ENCODE results near the gene ZNF536.

Gene ZNF536

DNA sequence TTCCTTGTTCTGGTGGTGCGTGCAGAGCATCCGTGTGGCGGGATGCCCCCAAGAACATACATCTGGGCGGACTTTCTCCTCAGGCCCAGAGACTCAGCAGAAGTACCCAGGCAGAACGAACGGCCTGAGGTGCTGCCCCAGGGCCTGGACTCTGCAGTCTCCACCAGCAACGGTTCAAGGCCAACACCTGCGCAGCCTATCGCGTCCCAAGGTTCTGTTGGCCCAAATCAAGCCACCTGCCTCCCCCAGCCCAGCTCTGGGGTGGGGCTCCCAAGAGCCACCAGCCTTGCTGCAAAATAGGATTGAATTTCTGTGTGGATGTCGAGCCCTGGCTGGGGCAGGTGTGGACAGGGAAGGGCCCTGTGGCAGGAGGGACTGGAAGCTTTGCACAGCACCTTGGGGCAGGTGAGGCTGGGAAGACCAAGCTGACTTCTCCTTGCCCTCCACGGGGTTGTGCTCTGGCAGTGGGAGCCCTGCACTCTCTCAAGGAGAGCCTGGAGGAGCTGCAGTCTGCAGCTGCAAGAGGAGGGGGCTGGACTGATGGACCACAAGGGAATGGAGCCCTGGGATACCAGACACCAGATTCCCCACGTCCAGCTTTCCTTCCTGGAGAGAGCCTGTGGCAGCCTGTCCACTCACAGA lies 146.9 kb downstream of the ZNF536 start:
- no peaks in the 10 kb centered on the region for H3K36me3 ChIP-seq (ENCODE audit: control insufficient read depth, insufficient read depth, low read length)
- no peaks in the 10 kb centered on the region for H3K27me3 ChIP-seq (ENCODE audit: control insufficient read depth, insufficient read depth, low read length)
- H3K4me3 ChIP-seq (ENCODE audit: low read depth, low read length) = no peak overlapping the region
- H3K9ac ChIP-seq (ENCODE audit: low read depth, low read length) = no peak overlapping the region
- H3K4me1 ChIP-seq (ENCODE audit: control insufficient read depth, insufficient read depth, low read length) = peaks cover 7% of the 10 kb centered on the region
- no peaks in the 10 kb centered on the region for H3K9me3 ChIP-seq (ENCODE audit: control insufficient read depth, insufficient read depth, low read length)

DNA sequence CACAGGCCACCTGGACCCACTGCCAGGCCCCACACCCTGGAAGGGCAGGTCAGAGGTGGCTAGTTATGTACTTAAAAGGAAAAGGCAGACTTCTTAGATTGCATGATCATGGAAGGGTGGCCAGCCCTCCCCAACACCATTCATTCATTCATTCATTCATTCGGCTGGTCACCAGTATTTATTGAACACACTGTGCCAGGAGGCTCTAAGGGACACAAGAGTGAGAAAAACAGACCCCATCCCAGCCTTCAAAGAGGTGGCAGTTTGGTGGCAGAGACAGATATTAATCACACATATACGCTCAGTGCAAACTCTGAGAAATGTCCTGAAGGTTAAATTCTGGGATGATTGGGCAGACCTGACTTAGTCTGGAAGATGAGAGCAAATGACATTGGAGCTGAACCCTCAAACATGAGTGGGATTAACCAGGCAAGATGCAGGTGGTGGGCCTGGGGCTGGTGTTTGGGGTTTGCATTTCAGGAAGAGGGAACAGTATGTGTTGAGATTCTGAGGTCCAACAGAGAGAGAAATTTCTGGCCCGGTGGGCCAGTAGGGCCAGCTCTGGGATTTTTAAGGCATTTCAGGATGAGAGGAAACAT lies 147.5 kb downstream of the ZNF536 start:
- Histone ChIP-seq H3K36me3 (ENCODE audit: control insufficient read depth, insufficient read depth, low read length) (no peaks in the 10 kb centered on the region), H3K9me3 (ENCODE audit: control insufficient read depth, insufficient read depth, low read length) (no peaks in the 10 kb centered on the region), H3K4me1 (ENCODE audit: control insufficient read depth, insufficient read depth, low read length) (peaks cover 7% of the 10 kb centered on the region), H3K4me3 (ENCODE audit: low read depth, low read length) (no peak overlapping the region), H3K9ac (ENCODE audit: low read depth, low read length) (no peak overlapping the region), H3K27me3 (ENCODE audit: control insufficient read depth, insufficient read depth, low read length) (no peaks in the 10 kb centered on the region)

DNA sequence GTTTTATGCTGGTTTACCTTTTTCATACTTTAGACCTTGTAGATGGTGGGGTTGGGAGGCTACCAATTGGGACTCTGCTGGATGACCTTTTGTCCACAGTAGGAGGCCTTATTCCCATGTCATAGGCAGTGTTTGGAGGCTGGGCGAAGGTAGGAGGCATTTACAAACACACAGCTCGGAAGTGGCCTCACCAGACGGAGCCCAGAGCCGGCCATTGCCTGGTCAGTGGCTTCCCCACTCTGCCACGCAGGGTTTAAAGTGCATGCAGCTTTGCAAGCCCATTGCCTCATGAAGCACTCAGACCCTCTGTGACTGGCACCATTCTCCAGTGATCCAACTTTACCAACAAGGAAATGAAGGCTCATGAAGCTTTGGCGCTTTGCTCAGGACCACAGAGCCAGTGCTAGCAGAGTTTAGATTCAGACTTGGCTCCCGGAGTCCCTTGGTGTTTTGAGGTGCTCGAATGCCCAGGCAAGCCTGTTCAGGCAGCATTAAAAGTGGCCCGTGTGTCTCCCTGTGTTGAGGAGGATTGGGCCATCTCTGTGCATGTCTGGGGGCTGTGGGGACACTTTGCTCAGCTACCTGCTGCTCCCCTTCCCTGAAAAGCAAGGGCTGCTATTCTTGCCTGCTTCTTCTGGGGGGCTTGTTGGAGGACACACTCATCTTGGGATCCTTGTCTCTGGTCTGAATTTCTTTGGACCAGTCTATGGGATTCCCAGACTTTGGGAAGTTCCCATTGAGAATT lies 148.7 kb downstream of the ZNF536 start:
- H3K9me3 ChIP-seq (ENCODE audit: control insufficient read depth, insufficient read depth, low read length) = no peaks in the 10 kb centered on the region
- peaks cover 7% of the 10 kb centered on the region for H3K4me1 ChIP-seq (ENCODE audit: control insufficient read depth, insufficient read depth, low read length)
- H3K9ac ChIP-seq (ENCODE audit: low read depth, low read length) = no peak overlapping the region
- no peaks in the 10 kb centered on the region for H3K27me3 ChIP-seq (ENCODE audit: control insufficient read depth, insufficient read depth, low read length)
- H3K4me3 ChIP-seq (ENCODE audit: low read depth, low read length) = no peak overlapping the region
- no peaks in the 10 kb centered on the region for H3K36me3 ChIP-seq (ENCODE audit: control insufficient read depth, insufficient read depth, low read length)

- H3K9me3 ChIP-seq (ENCODE audit: control insufficient read depth, insufficient read depth, low read length) = no peaks in the 10 kb centered on the region
- H3K9ac ChIP-seq (ENCODE audit: low read depth, low read length) = no peak overlapping the region
- H3K36me3 ChIP-seq (ENCODE audit: control insufficient read depth, insufficient read depth, low read length) = no peaks in the 10 kb centered on the region
- H3K27me3 ChIP-seq (ENCODE audit: control insufficient read depth, insufficient read depth, low read length) = no peaks in the 10 kb centered on the region
- H3K4me3 ChIP-seq (ENCODE audit: low read depth, low read length) = no peak overlapping the region
- H3K4me1 ChIP-seq (ENCODE audit: control insufficient read depth, insufficient read depth, low read length) = peaks cover 7% of the 10 kb centered on the region
Observed at GRCh38 chr19:30521937-30522336, 149.8 kb downstream of the ZNF536 start.

DNA sequence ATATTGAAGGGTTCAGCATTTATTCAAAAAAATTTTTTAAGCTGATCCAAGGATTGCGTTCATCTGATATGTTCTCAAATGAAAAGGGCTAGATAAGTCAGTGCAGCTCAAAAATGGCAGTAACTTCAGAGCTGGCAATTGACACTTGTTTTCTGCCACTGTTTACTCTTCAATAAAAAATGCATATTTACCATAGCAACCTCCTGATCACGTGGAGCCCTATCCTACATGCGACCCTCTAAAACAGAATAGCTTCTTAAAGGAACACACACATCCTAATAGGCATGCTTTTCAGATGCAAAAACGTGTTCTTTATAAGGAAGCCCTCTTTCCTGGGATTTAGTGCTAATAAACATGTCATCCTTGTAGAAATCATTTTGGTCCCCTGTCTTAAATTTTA lies 150.2 kb downstream of the ZNF536 start:
- Histone ChIP-seq H3K9me3 (ENCODE audit: control insufficient read depth, insufficient read depth, low read length) (no peaks in the 10 kb centered on the region), H3K36me3 (ENCODE audit: control insufficient read depth, insufficient read depth, low read length) (no peaks in the 10 kb centered on the region), H3K9ac (ENCODE audit: low read depth, low read length) (no peak overlapping the region), H3K4me3 (ENCODE audit: low read depth, low read length) (no peak overlapping the region), H3K4me1 (ENCODE audit: control insufficient read depth, insufficient read depth, low read length) (peaks cover 7% of the 10 kb centered on the region), H3K27me3 (ENCODE audit: control insufficient read depth, insufficient read depth, low read length) (no peaks in the 10 kb centered on the region)

DNA sequence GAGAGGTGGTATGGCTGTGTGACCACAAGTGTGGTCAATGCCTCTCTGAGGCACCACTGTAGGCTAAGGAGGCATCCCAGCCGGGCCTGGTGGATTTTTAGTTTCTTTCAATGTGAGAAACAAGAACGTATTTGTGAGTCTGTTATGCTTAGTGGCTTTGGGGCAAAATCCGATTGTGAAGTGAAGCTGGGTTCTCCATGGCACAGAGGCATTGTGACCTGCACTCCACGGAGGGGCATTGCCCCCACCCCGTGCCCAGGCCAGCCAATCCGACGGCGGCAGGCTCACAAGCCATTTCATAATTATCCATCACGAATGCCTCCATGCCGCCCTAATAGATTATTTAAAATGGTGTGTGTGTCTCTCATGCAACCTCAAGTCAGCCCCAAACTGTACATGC lies 151.6 kb downstream of the ZNF536 start:
- H3K4me3 ChIP-seq (ENCODE audit: low read depth, low read length) = no peak overlapping the region
- no peaks in the 10 kb centered on the region for H3K27me3 ChIP-seq (ENCODE audit: control insufficient read depth, insufficient read depth, low read length)
- H3K9me3 ChIP-seq (ENCODE audit: control insufficient read depth, insufficient read depth, low read length) = no peaks in the 10 kb centered on the region
- no peak overlapping the region for H3K9ac ChIP-seq (ENCODE audit: low read depth, low read length)
- H3K4me1 ChIP-seq (ENCODE audit: control insufficient read depth, insufficient read depth, low read length) = peaks cover 7% of the 10 kb centered on the region
- no peaks in the 10 kb centered on the region for H3K36me3 ChIP-seq (ENCODE audit: control insufficient read depth, insufficient read depth, low read length)

- Histone ChIP-seq H3K9me3 (ENCODE audit: control insufficient read depth, insufficient read depth, low read length) (no peaks in the 10 kb centered on the region), H3K36me3 (ENCODE audit: control insufficient read depth, insufficient read depth, low read length) (no peaks in the 10 kb centered on the region), H3K9ac (ENCODE audit: low read depth, low read length) (no peak overlapping the region), H3K27me3 (ENCODE audit: control insufficient read depth, insufficient read depth, low read length) (no peaks in the 10 kb centered on the region), H3K4me3 (ENCODE audit: low read depth, low read length) (no peak overlapping the region), H3K4me1 (ENCODE audit: control insufficient read depth, insufficient read depth, low read length) (peaks cover 7% of the 10 kb centered on the region)
Observed at GRCh38 chr19:30525383-30525782, 153.2 kb downstream of the ZNF536 start.

DNA sequence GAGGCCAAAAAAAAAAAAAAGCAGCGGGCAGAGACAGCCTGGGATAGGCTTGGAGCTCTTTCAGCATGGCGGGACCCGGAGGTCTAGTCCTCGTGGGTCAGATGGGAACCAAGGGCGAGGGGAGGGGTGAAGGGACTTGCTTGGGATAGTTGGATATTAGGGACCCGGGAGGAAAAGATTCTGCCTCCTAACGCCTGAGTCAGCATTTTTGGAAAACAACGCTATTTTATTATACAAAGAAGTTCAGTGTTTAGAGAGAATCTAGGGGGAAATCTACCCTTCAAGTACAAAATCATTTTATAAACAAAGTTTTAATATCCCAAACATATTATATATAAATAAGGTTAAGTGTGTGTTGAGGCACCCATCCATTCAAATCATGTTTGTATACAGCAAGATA lies 156.7 kb downstream of the ZNF536 start:
- H3K36me3 ChIP-seq (ENCODE audit: control insufficient read depth, insufficient read depth, low read length) = no peaks in the 10 kb centered on the region
- H3K4me1 ChIP-seq (ENCODE audit: control insufficient read depth, insufficient read depth, low read length) = no peaks in the 10 kb centered on the region
- H3K9me3 ChIP-seq (ENCODE audit: control insufficient read depth, insufficient read depth, low read length) = no peaks in the 10 kb centered on the region
- H3K9ac ChIP-seq (ENCODE audit: low read depth, low read length) = no peak overlapping the region
- H3K4me3 ChIP-seq (ENCODE audit: low read depth, low read length) = no peak overlapping the region
- H3K27me3 ChIP-seq (ENCODE audit: control insufficient read depth, insufficient read depth, low read length) = no peaks in the 10 kb centered on the region

DNA sequence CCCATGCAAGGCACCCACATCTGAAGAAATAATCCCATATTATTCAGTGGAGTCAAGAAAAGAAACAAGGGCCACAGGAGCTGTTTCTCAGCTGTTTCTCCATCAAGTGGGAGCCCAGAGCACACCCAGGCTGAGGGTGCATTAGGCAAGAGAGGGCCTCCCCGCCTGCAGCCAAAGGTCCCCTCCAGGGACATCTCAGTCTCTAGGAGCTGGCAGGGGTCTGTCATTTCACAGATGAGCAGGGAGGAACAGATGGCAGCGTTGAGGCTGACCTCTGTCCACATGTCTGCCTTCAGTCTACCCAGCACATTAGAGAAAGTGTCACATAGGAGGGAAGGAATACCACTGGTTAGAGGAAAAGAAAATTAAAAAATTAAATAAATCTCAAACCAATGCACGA lies 157.7 kb downstream of the ZNF536 start:
- Histone ChIP-seq H3K36me3 (ENCODE audit: control insufficient read depth, insufficient read depth, low read length) (no peaks in the 10 kb centered on the region), H3K27me3 (ENCODE audit: control insufficient read depth, insufficient read depth, low read length) (no peaks in the 10 kb centered on the region), H3K9me3 (ENCODE audit: control insufficient read depth, insufficient read depth, low read length) (no peaks in the 10 kb centered on the region), H3K4me1 (ENCODE audit: control insufficient read depth, insufficient read depth, low read length) (no peaks in the 10 kb centered on the region), H3K9ac (ENCODE audit: low read depth, low read length) (no peak overlapping the region), H3K4me3 (ENCODE audit: low read depth, low read length) (no peak overlapping the region)

GRCh38 chr19:30530751-30531150 lies 158.6 kb downstream of the ZNF536 start:
- Histone ChIP-seq H3K9me3 (ENCODE audit: control insufficient read depth, insufficient read depth, low read length) (no peaks in the 10 kb centered on the region), H3K4me1 (ENCODE audit: control insufficient read depth, insufficient read depth, low read length) (no peaks in the 10 kb centered on the region), H3K27me3 (ENCODE audit: control insufficient read depth, insufficient read depth, low read length) (no peaks in the 10 kb centered on the region), H3K36me3 (ENCODE audit: control insufficient read depth, insufficient read depth, low read length) (no peaks in the 10 kb centered on the region), H3K9ac (ENCODE audit: low read depth, low read length) (no peak overlapping the region), H3K4me3 (ENCODE audit: low read depth, low read length) (no peak overlapping the region)

GRCh38 chr19:30535011-30535410 lies 162.8 kb downstream of the ZNF536 start:
- H3K9me3 ChIP-seq (ENCODE audit: control insufficient read depth, insufficient read depth, low read length) = no peaks in the 10 kb centered on the region
- no peaks in the 10 kb centered on the region for H3K27me3 ChIP-seq (ENCODE audit: control insufficient read depth, insufficient read depth, low read length)
- H3K36me3 ChIP-seq (ENCODE audit: control insufficient read depth, insufficient read depth, low read length) = no peaks in the 10 kb centered on the region
- H3K9ac ChIP-seq (ENCODE audit: low read depth, low read length) = no peak overlapping the region
- H3K4me1 ChIP-seq (ENCODE audit: control insufficient read depth, insufficient read depth, low read length) = no peaks in the 10 kb centered on the region
- H3K4me3 ChIP-seq (ENCODE audit: low read depth, low read length) = no peak overlapping the region

GRCh38 chr19:30536975-30537374 lies 164.8 kb downstream of the ZNF536 start:
- no peaks in the 10 kb centered on the region for H3K27me3 ChIP-seq (ENCODE audit: control insufficient read depth, insufficient read depth, low read length)
- no peak overlapping the region for H3K4me3 ChIP-seq (ENCODE audit: low read depth, low read length)
- H3K9me3 ChIP-seq (ENCODE audit: control insufficient read depth, insufficient read depth, low read length) = no peaks in the 10 kb centered on the region
- no peak overlapping the region for H3K9ac ChIP-seq (ENCODE audit: low read depth, low read length)
- no peaks in the 10 kb centered on the region for H3K36me3 ChIP-seq (ENCODE audit: control insufficient read depth, insufficient read depth, low read length)
- H3K4me1 ChIP-seq (ENCODE audit: control insufficient read depth, insufficient read depth, low read length) = no peaks in the 10 kb centered on the region

Measured in iPS-15b (cell line).